Measurements from ENCODE around the gene HERC2.
A peak's percentile ranks its signal among the peaks of the same experiment; 100 is the strongest.
"Not testable (repeated sequence)": the region's sequence is repeated elsewhere in the genome, so short reads cannot be mapped to it uniquely, and the experiment has no call there.

Gene HERC2

GRCh38 chr15:28128031-28128430 lies 193.9 kb downstream of the HERC2 start:
- DNase-seq = no peak

GRCh38 chr15:28127036-28127435 lies 194.9 kb downstream of the HERC2 start:
- no peak for DNase-seq

- peak; percentile 58 to 64 for DNase-seq
These were observed 196.0 kb downstream of the HERC2 start for GRCh38 chr15:28125673-28126651.

- DNase-seq = no peak
These were observed 197.1 kb downstream of the HERC2 start for GRCh38 chr15:28124841-28125240.

GRCh38 chr15:28123408-28124023 lies 198.5 kb downstream of the HERC2 start:
- peak; percentile 64 to 70 for DNase-seq

GRCh38 chr15:28122038-28122949 lies 199.7 kb downstream of the HERC2 start:
- no peak for DNase-seq

GRCh38 chr15:28121577-28121976 lies 200.4 kb downstream of the HERC2 start:
- not testable (repeated sequence) for DNase-seq

GRCh38 chr15:28120359-28120640 lies 201.7 kb downstream of the HERC2 start:
- DNase-seq = no peak

GRCh38 chr15:28118531-28118930 lies 203.4 kb downstream of the HERC2 start:
- no peak for DNase-seq

GRCh38 chr15:28118083-28118482 lies 203.9 kb downstream of the HERC2 start:
- no peak for DNase-seq

- DNase-seq = no peak
These were observed 204.5 kb downstream of the HERC2 start for GRCh38 chr15:28117432-28117990.

- DNase-seq = no peak
These were observed 205.2 kb downstream of the HERC2 start for GRCh38 chr15:28116521-28117431.

- no peak for DNase-seq
These were observed 206.1 kb downstream of the HERC2 start for GRCh38 chr15:28115871-28116270.

GRCh38 chr15:28114721-28115622 lies 207.0 kb downstream of the HERC2 start:
- no peak for DNase-seq

- DNase-seq = no peak
These were observed 207.9 kb downstream of the HERC2 start for GRCh38 chr15:28114114-28114455.

GRCh38 chr15:28113394-28114113 lies 208.4 kb downstream of the HERC2 start:
- no peak for DNase-seq

GRCh38 chr15:28112962-28113361 lies 209.0 kb downstream of the HERC2 start:
- no peak for DNase-seq

- DNase-seq = no peak
These were observed 209.7 kb downstream of the HERC2 start for GRCh38 chr15:28112101-28112760.

- DNase-seq = no peak
These were observed 210.4 kb downstream of the HERC2 start for GRCh38 chr15:28111543-28111942.

- DNase-seq = no peak
These were observed 211.5 kb downstream of the HERC2 start for GRCh38 chr15:28110481-28110881.
